HG02973 (cell line): ENCODE data around the gene ARHGAP26.
A peak's percentile ranks its signal among the peaks of the same experiment; 100 is the strongest.

ENCODE experiments used
- ATAC-seq: cut with Tn5 transposase; IDR thresholded peaks from one replicate; pipeline ENCODE4 v1.9.1; 2021; ENCODE audit warnings: moderate library complexity; ENCODE audit not compliant: unreplicated experiment

Gene ARHGAP26

DNA sequence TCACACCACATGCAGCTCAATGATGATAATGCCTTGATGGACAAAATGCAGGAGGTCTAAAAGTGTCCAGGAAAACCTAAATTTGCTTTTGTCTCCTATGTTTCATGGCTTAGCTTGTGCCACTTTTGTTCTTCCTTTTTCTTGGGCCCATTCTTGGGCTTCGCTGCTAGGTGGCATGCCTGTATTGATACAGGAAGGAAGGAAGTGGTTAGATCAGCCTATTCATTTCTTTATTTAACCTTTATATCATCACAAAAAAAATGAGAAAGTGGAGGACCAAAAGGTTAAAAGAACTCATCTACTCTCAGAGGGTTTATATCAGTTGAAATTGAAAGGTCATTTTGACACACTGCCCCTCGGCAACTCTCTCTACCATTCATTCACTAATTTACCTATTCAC is 260.2 kb downstream of the ARHGAP26 start:
- no peak for ATAC-seq

DNA sequence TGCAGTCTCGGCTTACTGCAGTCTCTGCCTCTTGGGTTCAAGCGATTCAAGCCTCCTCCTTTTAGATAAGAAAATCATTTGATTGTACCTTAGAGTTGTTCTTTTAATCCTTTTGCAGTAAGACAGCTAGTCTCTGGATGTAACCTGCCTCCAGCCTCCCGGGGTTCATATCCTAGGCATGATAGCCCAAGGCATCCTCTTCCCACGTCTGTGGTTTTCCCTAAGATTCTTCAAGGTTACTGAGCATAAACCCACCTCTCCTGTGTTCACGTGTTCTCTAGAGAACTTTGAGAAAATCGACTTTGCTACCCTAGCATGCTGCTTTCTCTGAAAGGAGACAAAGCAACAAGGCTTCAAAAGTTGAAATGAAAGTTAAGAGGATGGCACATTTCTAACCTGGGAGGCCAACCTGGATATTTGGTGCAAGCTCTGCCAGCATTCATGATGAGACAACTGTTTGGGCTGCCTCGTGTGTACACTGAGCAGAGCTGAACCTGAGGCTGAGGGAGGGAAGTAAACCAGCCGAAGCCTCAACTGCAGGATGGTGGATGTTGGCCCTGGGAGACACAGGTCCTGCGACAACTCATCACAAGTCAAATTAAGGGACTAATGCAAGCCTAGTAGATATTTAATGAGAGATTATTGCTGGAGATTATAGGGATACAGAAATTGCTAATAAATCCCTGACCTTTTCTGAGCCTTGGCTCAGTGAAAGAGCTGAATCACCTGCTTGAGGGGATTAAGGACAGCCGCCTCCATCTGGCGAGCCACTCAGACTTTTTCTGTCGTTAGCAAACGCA is 261.8 kb downstream of the ARHGAP26 start:
- ATAC-seq: no peak

GRCh38 chr5:143032581-143032836 is 262.3 kb downstream of the ARHGAP26 start:
- ATAC-seq: no peak

- ATAC-seq: no peak
Observed at GRCh38 chr5:143033535-143034250, 263.5 kb downstream of the ARHGAP26 start.

- no peak for ATAC-seq
Observed at GRCh38 chr5:143036146-143036927, 266.2 kb downstream of the ARHGAP26 start.

DNA sequence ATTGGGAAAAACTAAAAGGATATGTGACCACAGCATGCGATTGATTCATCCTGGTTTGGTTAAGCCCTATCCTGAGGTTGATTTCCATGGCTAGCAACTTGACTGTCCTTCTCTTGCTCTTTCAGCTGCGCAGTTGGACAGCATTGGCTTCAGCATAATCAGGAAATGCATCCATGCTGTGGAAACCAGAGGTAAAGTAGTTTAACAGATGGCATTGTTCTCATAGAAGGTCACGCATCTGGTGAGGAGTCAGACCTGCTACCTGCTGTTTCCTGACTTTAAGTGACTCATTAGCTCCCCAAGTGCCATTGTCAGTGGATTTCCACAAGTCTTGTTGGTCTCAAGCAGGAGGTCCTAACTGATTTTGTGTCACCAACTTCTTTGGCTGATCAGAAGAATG is 266.9 kb downstream of the ARHGAP26 start:
- no peak for ATAC-seq

- no peak for ATAC-seq
Observed at GRCh38 chr5:143037708-143038107, 267.5 kb downstream of the ARHGAP26 start.

GRCh38 chr5:143040622-143041021 is 270.4 kb downstream of the ARHGAP26 start:
- no peak for ATAC-seq

GRCh38 chr5:143041461-143041860 is 271.3 kb downstream of the ARHGAP26 start:
- ATAC-seq: no peak

- ATAC-seq: no peak
Observed at GRCh38 chr5:143041972-143042770, 272.0 kb downstream of the ARHGAP26 start.

DNA sequence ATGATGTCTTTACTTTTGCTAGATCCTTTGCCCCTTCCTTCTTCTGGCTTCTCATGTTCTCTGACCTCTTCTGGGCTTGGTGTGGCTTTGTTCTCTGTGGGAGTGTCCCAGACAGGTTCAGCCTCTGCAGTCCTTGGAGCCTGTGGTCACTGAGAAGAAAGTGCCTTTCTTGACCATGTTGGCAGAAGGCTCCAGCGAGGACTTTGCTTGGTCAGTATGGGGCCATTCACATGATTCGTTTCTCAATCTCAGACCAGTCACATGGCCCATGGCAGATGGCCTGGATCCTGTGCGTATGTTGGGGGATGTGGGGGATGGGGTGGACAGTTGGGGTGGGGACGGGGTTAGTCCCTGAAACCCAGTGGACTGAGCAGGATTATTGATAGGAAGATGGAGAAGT is 274.1 kb downstream of the ARHGAP26 start:
- no peak for ATAC-seq

GRCh38 chr5:143045062-143045461 is 274.9 kb downstream of the ARHGAP26 start:
- ATAC-seq: no peak

DNA sequence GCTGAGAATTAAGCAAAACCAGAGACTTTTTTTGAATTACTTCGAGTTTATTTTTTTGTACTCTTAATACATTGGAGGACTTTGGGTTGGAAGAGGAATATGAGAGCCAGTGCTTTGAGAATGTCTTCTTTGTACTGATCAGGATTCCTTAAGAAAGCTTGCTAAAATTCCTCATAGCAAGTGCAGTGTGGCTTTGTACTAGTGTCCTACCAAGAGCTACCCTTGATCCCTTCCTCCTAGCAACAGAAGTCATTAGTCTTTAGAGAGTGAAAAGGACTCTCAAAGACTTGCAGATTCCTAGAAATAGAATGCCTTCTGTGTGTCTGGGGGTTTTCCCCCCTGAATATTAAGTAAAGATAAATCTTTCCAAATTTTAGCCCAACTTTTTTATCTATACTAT is 276.1 kb downstream of the ARHGAP26 start:
- no peak for ATAC-seq

GRCh38 chr5:143047091-143047490 is 276.9 kb downstream of the ARHGAP26 start:
- ATAC-seq: no peak

DNA sequence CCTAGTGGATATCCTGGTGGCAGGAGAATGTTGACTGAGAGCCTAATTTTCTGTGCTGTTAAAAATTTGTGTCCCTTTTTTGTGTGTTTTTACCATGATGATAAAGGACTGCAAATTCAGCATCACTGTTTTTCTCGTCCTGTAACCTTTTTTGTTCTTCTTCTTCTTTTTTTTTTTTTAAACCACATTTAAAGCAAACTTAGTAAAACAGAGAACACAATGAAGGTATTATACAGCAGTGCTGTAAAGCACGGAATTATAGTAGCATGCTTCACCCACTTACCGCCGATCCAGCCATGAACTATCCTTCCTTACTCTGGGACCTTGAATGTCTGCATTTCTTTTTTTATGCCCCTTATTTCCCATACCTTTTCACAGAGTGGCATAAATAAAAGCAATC is 280.0 kb downstream of the ARHGAP26 start:
- no peak for ATAC-seq

DNA sequence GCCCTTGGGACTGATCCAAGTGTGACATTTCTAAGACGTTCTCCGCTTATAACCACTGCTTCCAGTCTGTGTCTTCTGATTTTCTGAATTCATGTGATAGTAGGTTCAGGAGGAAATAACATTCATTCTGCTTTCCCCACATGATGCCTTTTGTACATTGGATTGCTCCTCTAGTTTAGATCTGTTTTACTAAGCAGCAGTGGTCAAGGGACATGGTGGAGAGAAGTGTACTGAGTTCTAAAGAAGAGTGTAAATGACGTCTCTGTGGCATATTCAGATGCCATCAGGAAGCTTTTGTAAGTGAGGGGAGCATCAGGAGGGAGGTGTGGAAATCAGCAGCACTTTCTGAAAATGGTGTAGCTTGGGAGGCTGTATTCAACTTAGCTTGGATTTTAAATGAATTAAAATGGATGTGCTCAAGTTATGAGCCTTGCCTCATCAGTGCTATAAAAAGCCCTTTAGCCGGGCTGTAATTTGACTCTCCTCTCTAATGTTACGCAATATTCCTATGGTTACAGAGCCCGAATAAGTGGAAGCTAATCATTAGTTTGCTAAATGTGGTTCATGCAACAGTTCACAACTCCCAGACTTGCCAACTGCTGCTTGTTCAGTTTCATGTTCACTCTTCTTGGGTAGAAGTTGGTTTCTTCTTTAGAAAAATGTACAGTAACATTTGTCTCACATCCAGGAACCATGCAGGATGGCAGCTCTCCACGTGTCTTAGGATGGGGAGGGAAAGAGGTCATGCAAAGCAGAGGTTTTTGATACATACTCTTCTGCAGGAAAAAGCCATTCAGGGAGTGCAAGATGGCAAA is 281.3 kb downstream of the ARHGAP26 start:
- no peak for ATAC-seq

DNA sequence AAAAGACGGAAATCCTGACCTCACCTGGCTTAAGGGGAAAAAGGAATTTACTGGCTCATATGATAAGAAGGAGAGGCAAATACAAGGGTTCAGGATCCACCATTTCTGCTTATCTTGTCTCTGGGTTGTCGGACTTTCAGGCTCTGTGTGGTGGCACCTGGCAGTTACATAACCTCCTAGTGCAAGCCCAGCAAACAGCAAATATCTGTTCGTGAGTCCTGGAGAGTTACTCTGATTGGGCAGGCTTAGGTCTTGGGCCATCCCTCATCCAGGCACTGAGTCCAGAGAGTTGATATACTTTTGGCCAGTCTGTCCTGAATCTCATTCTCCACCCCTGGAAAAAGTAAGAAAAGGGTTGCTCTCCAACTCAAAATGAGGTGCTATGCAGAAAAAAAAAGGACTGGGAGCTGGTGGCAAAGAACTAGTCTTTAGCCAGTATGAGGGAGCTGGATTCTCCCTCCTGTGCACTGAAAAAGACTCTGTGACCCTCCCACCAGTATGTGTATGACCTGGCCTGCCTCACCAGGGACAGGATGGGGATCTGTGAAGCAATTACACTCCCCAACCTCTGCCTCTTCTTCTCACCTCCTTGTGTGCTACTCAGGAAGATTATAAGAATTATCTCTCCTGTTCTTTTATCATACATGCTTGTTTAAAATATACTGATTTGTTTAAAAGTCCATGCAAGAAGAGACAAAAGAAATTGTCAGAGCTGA is 282.9 kb downstream of the ARHGAP26 start:
- no peak for ATAC-seq

DNA sequence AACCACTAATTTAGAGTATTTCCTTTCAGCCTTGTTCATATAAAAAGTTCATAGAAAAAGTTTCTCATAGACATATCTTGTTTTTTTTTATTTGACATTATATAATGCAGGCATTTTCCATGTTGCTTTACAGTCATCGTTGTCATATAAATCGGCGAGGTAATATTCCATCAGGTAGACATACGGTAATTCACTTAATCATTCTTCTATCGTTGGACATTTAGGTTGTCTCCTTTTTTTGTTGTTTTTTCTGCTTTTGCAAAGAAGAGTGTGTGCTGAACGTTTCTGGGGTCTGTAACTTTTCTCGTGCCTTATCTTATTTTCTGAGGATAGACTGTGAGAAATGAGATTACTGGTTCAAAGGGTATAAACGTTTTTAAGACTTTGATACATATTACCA is 283.6 kb downstream of the ARHGAP26 start:
- ATAC-seq: no peak

DNA sequence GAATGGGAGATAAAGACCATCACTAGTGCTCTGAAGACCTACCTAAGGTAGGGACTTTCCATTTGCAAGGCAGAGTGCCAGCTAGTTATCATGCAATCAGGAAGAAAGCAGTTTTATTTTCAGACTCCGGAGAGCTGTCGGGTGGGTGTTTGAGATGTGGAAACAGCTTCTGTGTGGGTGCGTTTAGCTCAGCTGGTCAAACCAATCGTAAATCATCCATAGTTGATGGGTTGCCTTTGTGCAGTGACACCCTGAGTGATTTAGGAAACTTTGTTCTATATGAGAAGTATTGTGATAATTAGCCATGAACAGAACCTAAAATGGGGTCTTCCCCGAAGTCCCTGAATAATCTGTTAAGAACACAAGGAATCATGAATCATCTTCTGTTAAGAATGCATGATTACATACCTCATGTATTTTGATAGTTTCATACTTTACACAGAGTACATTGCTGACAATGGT is 284.3 kb downstream of the ARHGAP26 start:
- peak; percentile 36 for ATAC-seq
